Muscle of leg (tissue), 16 donors: ENCODE results near the gene OR1N1. TPM values are rescaled to one million over a fixed set of nuclear protein-coding genes. Genes with fewer than 3 reads are reported as not detected.
"Not testable (repeated sequence)": the region's sequence is repeated elsewhere in the genome, so short reads cannot be mapped to it uniquely, and the experiment has no call there.

Experiments
- DNase-seq: peaks from one replicate; pipeline ENCODE4 v3.0.0; 2013
- H3K27ac ChIP-seq: one replicate; pipeline ENCODE4 v1.5.1; 2013; ENCODE audit warnings: mild to moderate bottlenecking, low read length, control low read depth
- H3K27me3 ChIP-seq: one replicate; pipeline ENCODE4 v1.6.1; 2013; ENCODE audit warnings: low read length; ENCODE audit not compliant: control insufficient read depth, insufficient read depth
- H3K36me3 ChIP-seq: one replicate; pipeline ENCODE4 v1.6.1; 2013; ENCODE audit warnings: low read length; ENCODE audit not compliant: control insufficient read depth, insufficient read depth
- H3K4me1 ChIP-seq: one replicate; pipeline ENCODE4 v1.6.1; 2013; ENCODE audit warnings: low read length; ENCODE audit not compliant: control insufficient read depth, insufficient read depth
- H3K4me3 ChIP-seq: one replicate; pipeline ENCODE4 v1.5.1; 2013; ENCODE audit warnings: low read length, control low read depth
- H3K9me3 ChIP-seq: replicated peaks from 2 replicates; pipeline ENCODE4 v1.6.1; 2013; ENCODE audit warnings: low read depth, low read length; ENCODE audit not compliant: control insufficient read depth
- WGBS: methylation state at CpG from one replicate; pipeline ENCODE4 v1.1.5; 2013; ENCODE audit warnings: missing lambda C conversion rate; ENCODE audit not compliant: insufficient coverage; 5-methylcytosine and 5-hydroxymethylcytosine counted together
- long read RNA-seq, 11 donors: transcript quantifications; one replicate each; lab custom pipeline, GENCODE V29; 2026
- polyA plus RNA-seq, 8 donors: library from polyadenylated mRNA; unstranded; fragments of 120-200 nt; gene quantifications; one replicate each; pipeline versions ENCODE4 v1.2.1 to v1.2.3, GENCODE V29; 2013; ENCODE audit warnings: inconsistent platforms in 1 of 8, low replicate concordance in 1 of 8; ENCODE audit not compliant: insufficient read length in 8 of 8, insufficient read depth in 1 of 8
- total RNA-seq: library from RNA; stranded (reverse); fragments of 120-200 nt; gene quantifications from one replicate; pipeline ENCODE4 v1.2.4, GENCODE V29; 2013

The OR1N1 gene, protein sequence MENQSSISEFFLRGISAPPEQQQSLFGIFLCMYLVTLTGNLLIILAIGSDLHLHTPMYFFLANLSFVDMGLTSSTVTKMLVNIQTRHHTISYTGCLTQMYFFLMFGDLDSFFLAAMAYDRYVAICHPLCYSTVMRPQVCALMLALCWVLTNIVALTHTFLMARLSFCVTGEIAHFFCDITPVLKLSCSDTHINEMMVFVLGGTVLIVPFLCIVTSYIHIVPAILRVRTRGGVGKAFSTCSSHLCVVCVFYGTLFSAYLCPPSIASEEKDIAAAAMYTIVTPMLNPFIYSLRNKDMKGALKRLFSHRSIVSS
- total RNA-seq (not detected), polyA plus RNA-seq (not detected)
- long read RNA-seq, donor 1: 0 reads
- long read RNA-seq, donor 2: 0 reads
- long read RNA-seq, donor 3: 0 reads
- long read RNA-seq, donor 4: 0 reads
- long read RNA-seq, donor 5: 0 reads
- long read RNA-seq, donor 6: 0 reads
- long read RNA-seq, donor 7: 0 reads
- long read RNA-seq, donor 8: 0 reads
- long read RNA-seq, donor 9: 0 reads
- long read RNA-seq, donor 10: 0 reads
- long read RNA-seq, donor 11: 0 reads

GRCh38 chr9:122527193-122527592, at the start of gene OR1N1:
TSS of gene OR1N1 (minus strand) at chr9:122527293. CDS start at chr9:122527293, 0 bp downstream.
- no peaks in the 10 kb centered on the region for H3K27me3 ChIP-seq
- no peaks in the 10 kb centered on the region for H3K36me3 ChIP-seq
- 100% methylated on average over 3 of the region's 3 CpGs for WGBS
- no peaks in the 10 kb centered on the region for H3K4me1 ChIP-seq
- H3K9me3 ChIP-seq: no peaks in the 10 kb centered on the region
- no peak for DNase-seq
- H3K4me3 ChIP-seq: no peak within 1 kb of the TSS
- H3K27ac ChIP-seq: no peak within 1 kb of the TSS

- no peaks in the 10 kb centered on the region for H3K36me3 ChIP-seq
- no peaks in the 10 kb centered on the region for H3K27me3 ChIP-seq
- H3K9me3 ChIP-seq: no peaks in the 10 kb centered on the region
- H3K4me3 ChIP-seq: no peak overlapping the region
- WGBS: 100% methylated on average over 1 of the region's 2 CpGs
- no peaks in the 10 kb centered on the region for H3K4me1 ChIP-seq
- no peak for DNase-seq
- no peak overlapping the region for H3K27ac ChIP-seq
Measured at GRCh38 chr9:122572456-122572855, 45.4 kb upstream of the OR1N1 start.

DNA sequence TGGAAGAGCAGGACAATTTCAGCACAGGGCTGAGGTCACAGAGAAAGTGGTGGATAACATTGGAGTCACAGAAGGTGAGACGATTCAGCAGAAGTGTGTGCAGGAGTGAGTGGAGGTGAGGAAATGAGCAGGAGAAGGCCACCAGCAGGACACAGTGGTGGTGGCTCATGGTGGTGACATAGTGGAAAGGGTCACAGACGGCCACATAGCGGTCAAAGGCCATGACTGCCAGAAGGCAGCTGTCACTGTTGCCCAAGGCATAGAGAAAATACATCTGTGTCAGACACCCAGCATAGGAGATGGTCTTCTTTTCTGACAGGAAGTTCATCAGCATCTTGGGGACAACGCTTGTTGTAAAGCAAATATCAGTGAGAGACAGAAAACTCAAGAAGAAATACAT, 40.8 kb upstream of the OR1N1 start:
- no peaks in the 10 kb centered on the region for H3K27me3 ChIP-seq
- WGBS: 91% methylated on average over 3 of the region's 4 CpGs
- no peak overlapping the region for H3K4me3 ChIP-seq
- no peaks in the 10 kb centered on the region for H3K4me1 ChIP-seq
- no peak overlapping the region for H3K27ac ChIP-seq
- H3K9me3 ChIP-seq: peaks cover 3% of the 10 kb centered on the region
- no peak for DNase-seq
- no peaks in the 10 kb centered on the region for H3K36me3 ChIP-seq

DNA sequence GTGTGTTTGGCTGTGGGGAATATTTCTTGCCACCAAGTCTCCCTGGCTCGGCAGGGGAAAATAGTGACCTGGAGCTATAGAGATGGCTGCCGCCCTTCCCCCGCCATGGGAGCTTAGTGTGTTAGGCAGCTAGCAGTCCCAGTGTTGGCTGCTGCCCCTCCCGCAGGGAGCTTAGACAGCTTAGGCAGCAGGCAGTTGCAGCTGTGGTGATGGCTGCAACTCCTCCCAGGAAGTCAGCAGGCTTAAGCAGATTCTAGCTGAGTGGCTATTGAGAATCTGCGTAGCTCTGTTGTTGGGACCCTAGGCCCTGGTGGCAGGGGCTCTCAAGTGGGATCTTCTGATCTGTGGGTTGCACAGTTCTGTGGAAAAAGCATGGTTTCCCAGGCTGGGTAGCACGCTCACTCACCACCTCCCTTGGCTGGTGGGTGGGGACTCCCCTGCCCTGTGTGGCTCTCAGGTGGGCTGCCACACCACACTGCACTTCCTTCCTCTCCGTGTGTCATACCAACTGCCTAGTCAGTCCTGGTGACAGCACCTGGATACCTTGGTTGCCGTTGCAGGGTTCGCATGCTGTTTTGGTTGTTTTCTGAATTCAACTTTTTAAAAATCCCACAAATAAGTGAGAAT, 35.2 kb upstream of the OR1N1 start:
- Histone ChIP-seq H3K9me3 (peaks cover 3% of the 10 kb centered on the region), H3K36me3 (no peaks in the 10 kb centered on the region), H3K27ac (no peak overlapping the region), H3K4me1 (no peaks in the 10 kb centered on the region), H3K4me3 (no peak overlapping the region), H3K27me3 (no peaks in the 10 kb centered on the region)
- WGBS: 17% methylated on average over 5 of the region's 9 CpGs
- no peak for DNase-seq

- H3K4me1 ChIP-seq: no peaks in the 10 kb centered on the region
- H3K9me3 ChIP-seq: peaks cover 3% of the 10 kb centered on the region
- DNase-seq: no peak
- no peaks in the 10 kb centered on the region for H3K27me3 ChIP-seq
- no peaks in the 10 kb centered on the region for H3K36me3 ChIP-seq
- no peak overlapping the region for H3K4me3 ChIP-seq
- H3K27ac ChIP-seq: no peak overlapping the region
- WGBS: 84% methylated on average over 4 of the region's 4 CpGs
Measured at GRCh38 chr9:122561446-122561845, 34.4 kb upstream of the OR1N1 start.

- Histone ChIP-seq H3K9me3 (no peaks in the 10 kb centered on the region), H3K27me3 (peaks cover 5% of the 10 kb centered on the region), H3K27ac (no peak within 1 kb of the TSS), H3K4me1 (no peaks in the 10 kb centered on the region), H3K36me3 (no peaks in the 10 kb centered on the region), H3K4me3 (no peak within 1 kb of the TSS)
- WGBS: 75% methylated on average over 2 of the region's 2 CpGs
- DNase-seq: no peak
Measured at GRCh38 chr9:122552812-122553211, 25.7 kb upstream of the OR1N1 start, which contains the start of gene OR1N2. TSS of gene OR1N2 (plus strand) at chr9:122553112. CDS start at chr9:122553212, 100 bp downstream.

GRCh38 chr9:122551371-122551770, 24.3 kb upstream of the OR1N1 start:
- Histone ChIP-seq H3K36me3 (no peaks in the 10 kb centered on the region), H3K27me3 (peaks cover 5% of the 10 kb centered on the region), H3K4me3 (no peak overlapping the region), H3K27ac (no peak overlapping the region), H3K9me3 (no peaks in the 10 kb centered on the region), H3K4me1 (no peaks in the 10 kb centered on the region)
- WGBS: 63% methylated on average over 1 of the region's 5 CpGs
- DNase-seq: no peak

- Histone ChIP-seq H3K4me3 (no peak overlapping the region), H3K27me3 (no peaks in the 10 kb centered on the region), H3K9me3 (no peaks in the 10 kb centered on the region), H3K4me1 (no peaks in the 10 kb centered on the region), H3K27ac (no peak overlapping the region), H3K36me3 (no peaks in the 10 kb centered on the region)
- no peak for DNase-seq
- 66% methylated on average over 4 of the region's 8 CpGs for WGBS
Measured at GRCh38 chr9:122546196-122546595, 19.1 kb upstream of the OR1N1 start.

- no peak overlapping the region for H3K4me3 ChIP-seq
- peaks cover 2% of the 10 kb centered on the region for H3K9me3 ChIP-seq
- no peaks in the 10 kb centered on the region for H3K36me3 ChIP-seq
- no CpG with 5 or more reads among the region's 2 CpGs for whole genome bisulfite sequencing
- no peaks in the 10 kb centered on the region for H3K27me3 ChIP-seq
- no peaks in the 10 kb centered on the region for H3K4me1 ChIP-seq
- H3K27ac ChIP-seq: no peak overlapping the region
- DNase-seq: no peak
Measured at GRCh38 chr9:122538757-122539156, 11.7 kb upstream of the OR1N1 start.

- H3K4me1 ChIP-seq, DNase-seq, H3K4me3 ChIP-seq, H3K27me3 ChIP-seq, H3K27ac ChIP-seq, H3K9me3 ChIP-seq, H3K36me3 ChIP-seq: not testable (repeated sequence)
- WGBS: 48% methylated on average over 3 of the region's 7 CpGs
Measured at GRCh38 chr9:122537066-122537465, 10.0 kb upstream of the OR1N1 start.
